ENCODE measurements around the gene CLIC5. TPM values are rescaled to one million over a fixed set of nuclear protein-coding genes. Genes with fewer than 3 reads are reported as not detected.

Gene CLIC5
- total and polyA plus RNA-seq, 2 donors (not counting 1 experiment from before 2014, with no cell fraction given) = 0.96 to 0.97 TPM

DNA sequence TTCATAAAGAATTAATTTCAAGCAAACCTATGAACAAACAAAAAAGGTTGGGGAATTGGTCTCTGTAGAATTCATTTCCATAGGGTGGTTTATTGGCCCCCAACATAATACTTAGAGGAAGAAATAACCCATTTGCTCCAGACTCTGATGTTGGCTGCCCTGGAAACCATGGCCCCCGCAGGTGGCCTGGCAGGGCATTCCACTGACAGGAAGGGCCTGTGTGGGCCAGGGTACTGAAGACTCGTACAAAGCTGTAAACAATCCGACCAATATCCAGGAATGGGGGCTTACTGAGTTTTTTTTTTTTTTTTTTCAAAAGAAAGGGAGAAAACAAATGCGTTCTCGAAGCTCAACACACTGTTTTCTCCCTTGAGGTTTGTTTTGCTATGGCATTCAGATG lies 59.5 kb downstream of the CLIC5 start:
- Histone ChIP-seq H2AFZ (ENCODE audit: insufficient read depth, low read depth, low read length, poor library complexity, severe bottlenecking) (no peak overlapping the region), H3K27me3 (replicated peaks in 1 of 4; ENCODE audit: control extremely low read depth in 1 of 4, control insufficient read depth in 3 of 4, insufficient read depth in 4 of 4, low read length in 3 of 4) (peaks cover 0 to 3% (median 0%) of the 10 kb centered on the region in 4 experiments), H3K79me2 (ENCODE audit: control insufficient read depth, insufficient read depth, low read length) (no peaks in the 10 kb centered on the region), H3K4me3 (ENCODE audit: control extremely low read depth in 1 of 5, extremely low read depth in 1 of 5, insufficient read depth in 1 of 5, low read depth in 2 of 5, low read length in 4 of 5) (no peak overlapping the region), H3K9me3 (ENCODE audit: control extremely low read depth in 1 of 3, control insufficient read depth in 2 of 3, insufficient read depth in 1 of 3, low read length in 2 of 3) (no peaks in the 10 kb centered on the region), H3K4me2 (replicated peaks; ENCODE audit: low read depth, low read length, poor library complexity, severe bottlenecking) (no peak overlapping the region), H3K9ac (ENCODE audit: low read length) (no peak overlapping the region), H3K27ac (ENCODE audit: low read length in 2 of 2) (no peak overlapping the region), H4K20me1 (ENCODE audit: control insufficient read depth, insufficient read depth, low read length, poor library complexity, severe bottlenecking) (no peaks in the 10 kb centered on the region), H3K4me1 (ENCODE audit: control insufficient read depth in 2 of 2, insufficient read depth in 2 of 2, low read length in 2 of 2) (no peaks in the 10 kb centered on the region), H3K36me3 (replicated peaks in 1 of 2; ENCODE audit: control extremely low read depth in 1 of 2, control insufficient read depth in 1 of 2, extremely low read depth in 1 of 2, insufficient read depth in 2 of 2, low read length in 1 of 2) (no peaks in the 10 kb centered on the region)
- intact Hi-C loops (cut with micrococcal nuclease) = no loop called here
- DNase-seq = no peak
- TF ChIP-seq, protein P1, sequence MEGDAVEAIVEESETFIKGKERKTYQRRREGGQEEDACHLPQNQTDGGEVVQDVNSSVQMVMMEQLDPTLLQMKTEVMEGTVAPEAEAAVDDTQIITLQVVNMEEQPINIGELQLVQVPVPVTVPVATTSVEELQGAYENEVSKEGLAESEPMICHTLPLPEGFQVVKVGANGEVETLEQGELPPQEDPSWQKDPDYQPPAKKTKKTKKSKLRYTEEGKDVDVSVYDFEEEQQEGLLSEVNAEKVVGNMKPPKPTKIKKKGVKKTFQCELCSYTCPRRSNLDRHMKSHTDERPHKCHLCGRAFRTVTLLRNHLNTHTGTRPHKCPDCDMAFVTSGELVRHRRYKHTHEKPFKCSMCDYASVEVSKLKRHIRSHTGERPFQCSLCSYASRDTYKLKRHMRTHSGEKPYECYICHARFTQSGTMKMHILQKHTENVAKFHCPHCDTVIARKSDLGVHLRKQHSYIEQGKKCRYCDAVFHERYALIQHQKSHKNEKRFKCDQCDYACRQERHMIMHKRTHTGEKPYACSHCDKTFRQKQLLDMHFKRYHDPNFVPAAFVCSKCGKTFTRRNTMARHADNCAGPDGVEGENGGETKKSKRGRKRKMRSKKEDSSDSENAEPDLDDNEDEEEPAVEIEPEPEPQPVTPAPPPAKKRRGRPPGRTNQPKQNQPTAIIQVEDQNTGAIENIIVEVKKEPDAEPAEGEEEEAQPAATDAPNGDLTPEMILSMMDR (IDR thresholded peaks at IDR 0.05) = no peak
- no peak for TF ChIP-seq EZH2 (IDR thresholded peaks at IDR 0.05; ENCODE audit: borderline replicate concordance, insufficient read depth, low read depth, low read length, poor library complexity, severe bottlenecking)
- ChIA-PET POLR2A (no interaction called here), CTCF (interaction anchor here (0.6 kb wide), 1 partner anchor 1190 kb away, joined by 3 read pairs; no protein-coding TSS in a partner anchor)
- Mint-ChIP-seq H3K4me3 (no peak overlapping the region), H3K4me1 (no peaks in the 10 kb centered on the region), H3K27me3 (peaks cover 21% of the 10 kb centered on the region), H3K9me3 (ENCODE audit: insufficient read depth) (no peaks in the 10 kb centered on the region), H3K27ac (no peak overlapping the region)
- ATAC-seq (ENCODE audit: low read depth) = no peak
- WGBS (ENCODE audit: insufficient coverage) = 50% methylated on average over 2 of the region's 5 CpGs

DNA sequence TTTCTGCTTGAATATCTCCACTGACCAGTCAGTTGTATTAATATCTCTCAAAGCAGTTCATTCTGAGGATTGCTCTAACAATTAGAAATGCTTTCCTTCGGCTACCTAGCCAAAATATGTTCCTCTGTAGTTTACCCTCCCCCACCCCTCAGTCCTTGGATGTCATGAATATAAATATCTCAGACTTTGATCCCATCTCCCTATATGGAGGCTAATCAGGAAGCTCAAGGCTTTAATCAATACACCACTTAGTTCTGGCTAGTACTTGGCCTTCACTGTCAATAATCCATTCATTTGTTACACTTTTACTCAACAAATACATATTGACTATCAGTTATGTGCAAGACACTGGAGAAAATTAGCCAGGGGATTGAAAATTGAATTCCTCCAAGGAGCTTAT lies 60.1 kb downstream of the CLIC5 start:
- WGBS (ENCODE audit: insufficient coverage) = no CpG with 5 or more reads among the region's 1 CpG
- Histone ChIP-seq H3K9ac (ENCODE audit: low read length) (no peak overlapping the region), H4K20me1 (ENCODE audit: control insufficient read depth, insufficient read depth, low read length, poor library complexity, severe bottlenecking) (no peaks in the 10 kb centered on the region), H3K27ac (ENCODE audit: low read length in 2 of 2) (no peak overlapping the region), H3K27me3 (replicated peaks in 1 of 4; ENCODE audit: control extremely low read depth in 1 of 4, control insufficient read depth in 3 of 4, insufficient read depth in 4 of 4, low read length in 3 of 4) (peaks cover 0 to 3% (median 0%) of the 10 kb centered on the region in 4 experiments), H3K79me2 (ENCODE audit: control insufficient read depth, insufficient read depth, low read length) (no peaks in the 10 kb centered on the region), H3K4me2 (replicated peaks; ENCODE audit: low read depth, low read length, poor library complexity, severe bottlenecking) (no peak overlapping the region), H3K4me3 (ENCODE audit: control extremely low read depth in 1 of 5, extremely low read depth in 1 of 5, insufficient read depth in 1 of 5, low read depth in 2 of 5, low read length in 4 of 5) (no peak overlapping the region), H2AFZ (ENCODE audit: insufficient read depth, low read depth, low read length, poor library complexity, severe bottlenecking) (no peak overlapping the region), H3K9me3 (ENCODE audit: control extremely low read depth in 1 of 3, control insufficient read depth in 2 of 3, insufficient read depth in 1 of 3, low read length in 2 of 3) (no peaks in the 10 kb centered on the region), H3K36me3 (replicated peaks in 1 of 2; ENCODE audit: control extremely low read depth in 1 of 2, control insufficient read depth in 1 of 2, extremely low read depth in 1 of 2, insufficient read depth in 2 of 2, low read length in 1 of 2) (no peaks in the 10 kb centered on the region), H3K4me1 (ENCODE audit: control insufficient read depth in 2 of 2, insufficient read depth in 2 of 2, low read length in 2 of 2) (no peaks in the 10 kb centered on the region)
- Mint-ChIP-seq H3K4me1 (no peaks in the 10 kb centered on the region), H3K27ac (no peak overlapping the region), H3K9me3 (ENCODE audit: insufficient read depth) (no peaks in the 10 kb centered on the region), H3K4me3 (no peak overlapping the region), H3K27me3 (peaks cover 21% of the 10 kb centered on the region)
- POLR2A ChIA-PET = no interaction called here
- CTCF ChIA-PET = interaction anchor here (0.6 kb wide), 1 partner anchor 1189 kb away, joined by 3 read pairs; no protein-coding TSS in a partner anchor
- ATAC-seq (ENCODE audit: low read depth) (no peak), DNase-seq (no peak)
- intact Hi-C loops (cut with micrococcal nuclease) = no loop called here
- TF ChIP-seq EZH2 (IDR thresholded peaks at IDR 0.05; ENCODE audit: borderline replicate concordance, insufficient read depth, low read depth, low read length, poor library complexity, severe bottlenecking) = no peak
- TF ChIP-seq, protein P1 (IDR thresholded peaks at IDR 0.05) = no peak

Measured in B cell (primary cell).